GM23338 (cell line): ENCODE measurements around the gene TRPM2. TPM values are rescaled to one million over a fixed set of nuclear protein-coding genes. Genes with fewer than 3 reads are reported as not detected.

Experiments
- ATAC-seq: fragments of 200-7000 bp; cut with Tn5 transposase; 3 replicates; pipeline ENCODE4 v1.9.1; 2020
- DNase-seq: peaks from one replicate; pipeline ENCODE4 v3.0.0-alpha.2; 2015; ENCODE audit warnings: low spot score
- H2AFZ ChIP-seq: fragments of 200-600 bp; sonication (generic); 2 replicates; pipeline ENCODE4 v1.8.0; 2016; ENCODE audit warnings: antibody characterized with exemption, mild to moderate bottlenecking, moderate library complexity
- H3F3A ChIP-seq: fragments of 200-600 bp; sonication (generic); replicated peaks from 2 replicates; pipeline ENCODE4 v1.8.0; 2017; ENCODE audit warnings: antibody characterized with exemption, mixed run types, low read depth
- H3K27ac ChIP-seq: fragments of 200-600 bp; sonication (generic); 2 replicates; pipeline ENCODE4 v1.6.1; 2016; ENCODE audit warnings: low read depth
- H3K27me3 ChIP-seq: fragments of 200-600 bp; sonication (generic); 2 replicates; pipeline ENCODE4 v1.8.0; 2016; ENCODE audit warnings: mild to moderate bottlenecking, mixed run types, moderate library complexity; ENCODE audit not compliant: insufficient read depth
- H3K36me3 ChIP-seq: fragments of 200-600 bp; sonication (generic); 2 replicates; pipeline ENCODE4 v1.8.0; 2016; ENCODE audit warnings: mild to moderate bottlenecking; ENCODE audit not compliant: insufficient read depth
- H3K4me1 ChIP-seq: fragments of 200-600 bp; sonication (generic); 2 replicates; pipeline ENCODE4 v1.8.0; 2016; ENCODE audit warnings: mild to moderate bottlenecking, moderate library complexity; ENCODE audit not compliant: insufficient read depth
- H3K4me2 ChIP-seq: fragments of 200-600 bp; sonication (generic); 2 replicates; pipeline ENCODE4 v1.7.1; 2017; ENCODE audit warnings: mixed run types
- H3K4me3 ChIP-seq: fragments of 200-600 bp; sonication (generic); 2 replicates; pipeline ENCODE4 v1.6.1; 2016; ENCODE audit warnings: mixed run types
- H3K79me2 ChIP-seq: fragments of 200-600 bp; sonication (generic); replicated peaks from 2 replicates; pipeline ENCODE4 v1.8.0; 2017; ENCODE audit warnings: mild to moderate bottlenecking; ENCODE audit not compliant: insufficient read depth
- H3K9me2 ChIP-seq: fragments of 200-600 bp; sonication (generic); 2 replicates; pipeline ENCODE4 v1.8.0; 2017; ENCODE audit not compliant: insufficient read depth
- H4K20me1 ChIP-seq: fragments of 200-600 bp; sonication (generic); replicated peaks from 2 replicates; pipeline ENCODE4 v1.8.0; 2017; ENCODE audit warnings: mild to moderate bottlenecking; ENCODE audit not compliant: insufficient read depth
- H3K27ac Mint-ChIP-seq: 2 replicates; pipeline ENCODE4 v1.8.0; 2020; ENCODE audit warnings: inconsistent platforms, mild to moderate bottlenecking, moderate library complexity, mixed read lengths
- H3K27me3 Mint-ChIP-seq: 3 replicates; pipeline ENCODE4 v1.8.0; 2022; ENCODE audit warnings: low read depth, mild to moderate bottlenecking, moderate library complexity, mixed read lengths, inconsistent platforms; ENCODE audit not compliant: insufficient read depth, poor library complexity
- H3K36me3 Mint-ChIP-seq: 3 replicates; pipeline ENCODE4 v1.8.0; 2021; ENCODE audit warnings: low read depth, mild to moderate bottlenecking, inconsistent platforms, moderate library complexity, mixed read lengths
- H3K4me1 Mint-ChIP-seq: 3 replicates; pipeline ENCODE4 v1.8.0; 2020; ENCODE audit warnings: mild to moderate bottlenecking, inconsistent platforms, mixed read lengths
- H3K4me3 Mint-ChIP-seq: 3 replicates; pipeline ENCODE4 v1.8.0; 2021; ENCODE audit warnings: moderate library complexity, mild to moderate bottlenecking, inconsistent platforms, mixed read lengths
- H3K9me3 Mint-ChIP-seq: 3 replicates; pipeline ENCODE4 v1.8.0; 2020; ENCODE audit warnings: moderate library complexity, mild to moderate bottlenecking, inconsistent platforms, mixed read lengths
- CREB1 ChIP-seq: fragments of 250-450 bp; sonication (Bioruptor Pico); IDR thresholded peaks from 2 replicates; pipeline ENCODE4 v1.5.0; 2020; ENCODE audit warnings: low read depth, mild to moderate bottlenecking, moderate library complexity
- CTCF ChIP-seq, 2 experiments: fragments of 200-600 bp in 1 of 2; sonication (generic) in 1 of 2; conservative IDR thresholded peaks; 2 replicates each; pipeline versions ENCODE4 v1.5.1 to v1.6.1; 2016 to 2017; ENCODE audit warnings: antibody characterized with exemption in 2 of 2, low read depth in 2 of 2, mild to moderate bottlenecking in 2 of 2, moderate library complexity in 1 of 2
- ETS1 ChIP-seq: IDR thresholded peaks from 2 replicates; pipeline ENCODE4 v1.6.1; 2016; ENCODE audit warnings: antibody characterized with exemption
- EZH2 ChIP-seq: fragments of 200-600 bp; sonication (generic); IDR thresholded peaks from one replicate; pipeline ENCODE4 v1.8.0; 2017; ENCODE audit warnings: antibody characterized with exemption, mild to moderate bottlenecking, low read depth; ENCODE audit not compliant: unreplicated experiment
- EZH2phosphoT487 ChIP-seq: fragments of 200-600 bp; sonication (generic); IDR thresholded peaks from one replicate; pipeline ENCODE4 v1.8.1; 2018; ENCODE audit warnings: antibody characterized with exemption; ENCODE audit not compliant: unreplicated experiment
- JUNB ChIP-seq: IDR thresholded peaks from one replicate; pipeline ENCODE4 v1.6.1; 2016; ENCODE audit warnings: antibody characterized with exemption; ENCODE audit not compliant: unreplicated experiment
- POLR2AphosphoS5 ChIP-seq: IDR thresholded peaks from 2 replicates; pipeline ENCODE4 v1.6.1; 2016; ENCODE audit warnings: antibody characterized with exemption, low read depth
- REST ChIP-seq: IDR thresholded peaks from one replicate; pipeline ENCODE4 v1.6.1; 2018; ENCODE audit warnings: antibody characterized with exemption; ENCODE audit not compliant: unreplicated experiment
- STAT1 ChIP-seq: IDR thresholded peaks from one replicate; pipeline ENCODE4 v1.6.1; 2016; ENCODE audit warnings: antibody characterized with exemption; ENCODE audit not compliant: unreplicated experiment
- ZNF114 ChIP-seq: fragments of 250-450 bp; sonication (Bioruptor Pico); IDR thresholded peaks from 2 replicates; pipeline ENCODE4 v1.5.0; 2020; ENCODE audit warnings: mild to moderate bottlenecking, moderate library complexity
- ZNF331 ChIP-seq: fragments of 250-450 bp; sonication (Bioruptor Pico); IDR thresholded peaks from 2 replicates; pipeline ENCODE4 v1.5.0; 2020; ENCODE audit warnings: low read depth, mild to moderate bottlenecking, moderate library complexity
- ZNF462 ChIP-seq: fragments of 250-450 bp; sonication (Bioruptor Pico); IDR thresholded peaks from 2 replicates; pipeline ENCODE4 v1.5.0; 2020; ENCODE audit warnings: mild to moderate bottlenecking, moderate library complexity
- polyA plus RNA-seq: library from polyadenylated mRNA; unstranded; fragments of >200 nt; fragmentation: Nextera tagmentation; extraction: Ambion mirVana; gene quantifications from 2 replicates; pipeline ENCODE4 v1.2.1, GENCODE V29; 2016
- total RNA-seq: library from RNA; depleted of rRNA; stranded (reverse); fragments of >200 nt; shearing (Covaris generic); gene quantifications from 2 replicates; pipeline ENCODE4 v1.2.3, GENCODE V29; 2014

Gene TRPM2
- total and polyA plus RNA-seq, 2 experiments from 2014 or later, result 0.53 to 0.83 TPM

- TF ChIP-seq ZNF462 (CRISPR knock-in tag), result no peak
Measured at GRCh38 chr21:44405948-44406872, 52.8 kb downstream of the TRPM2 start (continued).

- H3K4me3 ChIP-seq, result no peak overlapping the region
- H3K79me2 ChIP-seq, result no peaks in the 10 kb centered on the region
- no peaks in the 10 kb centered on the region for H3K27me3 ChIP-seq
- H3K4me2 ChIP-seq, result no peak overlapping the region
- Mint-ChIP-seq H3K36me3 (peaks cover 22% of the 10 kb centered on the region; the same call in 2 of the 3 replicates), H3K4me3 (no peak overlapping the region), H3K27me3 (peaks cover 3% of the 10 kb centered on the region), H3K4me1 (no peaks in the 10 kb centered on the region), H3K9me3 (peaks cover 34% of the 10 kb centered on the region), H3K27ac (no peak overlapping the region)
- ATAC-seq (no peak), DNase-seq (no peak)
- H2AFZ ChIP-seq, result no peak overlapping the region
- H3K4me1 ChIP-seq, result no peaks in the 10 kb centered on the region
- H3K9me2 ChIP-seq, result peaks cover 6% of the 10 kb centered on the region; the same call in 1 of the 2 replicates
- no peaks in the 10 kb centered on the region for H3K36me3 ChIP-seq
- no peaks in the 10 kb centered on the region for H4K20me1 ChIP-seq
- no peak overlapping the region for H3K27ac ChIP-seq
- peaks cover 12% of the 10 kb centered on the region for H3F3A ChIP-seq
- TF ChIP-seq CTCF (conservative IDR thresholded peaks at IDR 0.05; ENCODE audit: low read depth in 2 of 2), result no peak
- no peak for TF ChIP-seq EZH2phosphoT487
- no peak for TF ChIP-seq ZNF114
- TF ChIP-seq CREB1 (CRISPR knock-in tag), result no peak
- TF ChIP-seq STAT1, result no peak
- TF ChIP-seq POLR2AphosphoS5, result no peak
- TF ChIP-seq EZH2, result no peak
- TF ChIP-seq ZNF331 (CRISPR knock-in tag), result no peak
- TF ChIP-seq ETS1, result no peak
- no peak for TF ChIP-seq JUNB
- no peak for TF ChIP-seq REST
Measured at GRCh38 chr21:44406953-44407352, 53.5 kb downstream of the TRPM2 start.
